SK-N-SH treated with all-trans-retinoic acid at 6 μM for 48 hours (cell line): ENCODE measurements around the gene ERCC1.

ENCODE experiments used
- ATAC-seq: fragments of 200-7000 bp; cut with Tn5 transposase; 3 replicates; pipeline ENCODE4 v1.9.1; 2020; ENCODE audit warnings: mild to moderate bottlenecking, moderate library complexity
- ARNTL ChIP-seq: fragments of 450-650 bp; formaldehyde crosslinking; IDR thresholded peaks from 2 replicates; pipeline ENCODE4 v1.5.0; 2020; ENCODE audit warnings: low read depth, mild to moderate bottlenecking, moderate library complexity, borderline replicate concordance
- CSDC2 ChIP-seq: fragments of 250-450 bp; sonication (Bioruptor Pico); IDR thresholded peaks from 2 replicates; pipeline ENCODE4 v1.5.0; 2020; ENCODE audit warnings: mild to moderate bottlenecking, moderate library complexity
- GLIS3 ChIP-seq: fragments of 250-450 bp; sonication (Bioruptor Pico); IDR thresholded peaks from 2 replicates; pipeline ENCODE4 v1.5.0; 2020; ENCODE audit warnings: mild to moderate bottlenecking, moderate library complexity
- ISL1 ChIP-seq: fragments of 250-450 bp; sonication (Bioruptor Pico); IDR thresholded peaks from 2 replicates; pipeline ENCODE4 v2.1.2; 2022; ENCODE audit warnings: mild to moderate bottlenecking, moderate library complexity
- PPARA ChIP-seq: fragments of 250-450 bp; sonication (Bioruptor Pico); IDR thresholded peaks from 2 replicates; pipeline ENCODE4 v1.5.0; 2020; ENCODE audit warnings: mild to moderate bottlenecking, borderline replicate concordance
- RARB ChIP-seq: fragments of 250-450 bp; sonication (Bioruptor Pico); IDR thresholded peaks from 2 replicates; pipeline ENCODE4 v1.8.0; 2021; ENCODE audit warnings: mild to moderate bottlenecking, moderate library complexity
- SNAI2 ChIP-seq: fragments of 250-450 bp; sonication (Bioruptor Pico); IDR thresholded peaks from 2 replicates; pipeline ENCODE4 v1.5.0; 2020; ENCODE audit warnings: mild to moderate bottlenecking, moderate library complexity
- TCF4 ChIP-seq: fragments of 250-450 bp; sonication (Bioruptor Pico); IDR thresholded peaks from 2 replicates; pipeline ENCODE4 v1.8.0; 2021; ENCODE audit warnings: mild to moderate bottlenecking, moderate library complexity, borderline replicate concordance
- ZFP3 ChIP-seq: fragments of 250-450 bp; sonication (Bioruptor Pico); IDR thresholded peaks from 2 replicates; pipeline ENCODE4 v1.5.0; 2020; ENCODE audit warnings: mild to moderate bottlenecking, moderate library complexity
- ZFP30 ChIP-seq: fragments of 450-650 bp; formaldehyde crosslinking; IDR thresholded peaks from 2 replicates; pipeline ENCODE4 v1.5.0; 2022; ENCODE audit warnings: mild to moderate bottlenecking, moderate library complexity
- ZNF565 ChIP-seq: fragments of 450-650 bp; formaldehyde crosslinking; conservative IDR thresholded peaks from 2 replicates; pipeline ENCODE4 v1.5.0; 2020; ENCODE audit warnings: low read depth, mild to moderate bottlenecking, moderate library complexity
- ZNF70 ChIP-seq: fragments of 450-650 bp; formaldehyde crosslinking; IDR thresholded peaks from 2 replicates; pipeline ENCODE4 v1.5.0; 2020; ENCODE audit warnings: mild to moderate bottlenecking, moderate library complexity
- ZNF8 ChIP-seq: fragments of 450-650 bp; formaldehyde crosslinking; IDR thresholded peaks from 2 replicates; pipeline ENCODE4 v1.5.0; 2020; ENCODE audit warnings: mild to moderate bottlenecking, moderate library complexity
- TF ChIP-seq, protein P1 (sequence below): fragments of 250-450 bp; sonication (Bioruptor Pico); IDR thresholded peaks from 2 replicates; pipeline ENCODE4 v1.8.0; 2020; ENCODE audit warnings: mild to moderate bottlenecking, moderate library complexity, borderline replicate concordance
- TF ChIP-seq, protein P2 (sequence below): fragments of 250-450 bp; sonication (Bioruptor Pico); IDR thresholded peaks from 2 replicates; pipeline ENCODE4 v1.8.0; 2021; ENCODE audit warnings: low read depth, mild to moderate bottlenecking, moderate library complexity, borderline replicate concordance
- TF ChIP-seq, protein P3 (sequence below): fragments of 250-450 bp; sonication (Bioruptor Pico); IDR thresholded peaks from 2 replicates; pipeline ENCODE4 v1.5.1; 2021; ENCODE audit warnings: mild to moderate bottlenecking, moderate library complexity
- TF ChIP-seq, protein P4 (sequence below): fragments of 250-450 bp; sonication (Bioruptor Pico); IDR thresholded peaks from 2 replicates; pipeline ENCODE4 v1.5.1; 2020; ENCODE audit warnings: low read depth, mild to moderate bottlenecking, moderate library complexity

ERCC1 gene

DNA sequence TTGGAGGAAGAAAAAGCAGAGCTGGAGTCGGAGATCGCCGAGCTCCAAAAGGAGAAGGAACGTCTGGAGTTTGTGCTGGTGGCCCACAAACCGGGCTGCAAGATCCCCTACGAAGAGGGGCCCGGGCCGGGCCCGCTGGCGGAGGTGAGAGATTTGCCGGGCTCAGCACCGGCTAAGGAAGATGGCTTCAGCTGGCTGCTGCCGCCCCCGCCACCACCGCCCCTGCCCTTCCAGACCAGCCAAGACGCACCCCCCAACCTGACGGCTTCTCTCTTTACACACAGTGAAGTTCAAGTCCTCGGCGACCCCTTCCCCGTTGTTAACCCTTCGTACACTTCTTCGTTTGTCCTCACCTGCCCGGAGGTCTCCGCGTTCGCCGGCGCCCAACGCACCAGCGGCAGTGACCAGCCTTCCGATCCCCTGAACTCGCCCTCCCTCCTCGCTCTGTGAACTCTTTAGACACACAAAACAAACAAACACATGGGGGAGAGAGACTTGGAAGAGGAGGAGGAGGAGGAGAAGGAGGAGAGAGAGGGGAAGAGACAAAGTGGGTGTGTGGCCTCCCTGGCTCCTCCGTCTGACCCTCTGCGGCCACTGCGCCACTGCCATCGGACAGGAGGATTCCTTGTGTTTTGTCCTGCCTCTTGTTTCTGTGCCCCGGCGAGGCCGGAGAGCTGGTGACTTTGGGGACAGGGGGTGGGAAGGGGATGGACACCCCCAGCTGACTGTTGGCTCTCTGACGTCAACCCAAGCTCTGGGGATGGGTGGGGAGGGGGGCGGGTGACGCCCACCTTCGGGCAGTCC is 49.0 kb upstream of the ERCC1 start:
- ATAC-seq = no peak
- TF ChIP-seq ARNTL = no peak
- TF ChIP-seq ZNF8 (CRISPR knock-in tag) = no peak
- TF ChIP-seq GLIS3 = no peak

DNA sequence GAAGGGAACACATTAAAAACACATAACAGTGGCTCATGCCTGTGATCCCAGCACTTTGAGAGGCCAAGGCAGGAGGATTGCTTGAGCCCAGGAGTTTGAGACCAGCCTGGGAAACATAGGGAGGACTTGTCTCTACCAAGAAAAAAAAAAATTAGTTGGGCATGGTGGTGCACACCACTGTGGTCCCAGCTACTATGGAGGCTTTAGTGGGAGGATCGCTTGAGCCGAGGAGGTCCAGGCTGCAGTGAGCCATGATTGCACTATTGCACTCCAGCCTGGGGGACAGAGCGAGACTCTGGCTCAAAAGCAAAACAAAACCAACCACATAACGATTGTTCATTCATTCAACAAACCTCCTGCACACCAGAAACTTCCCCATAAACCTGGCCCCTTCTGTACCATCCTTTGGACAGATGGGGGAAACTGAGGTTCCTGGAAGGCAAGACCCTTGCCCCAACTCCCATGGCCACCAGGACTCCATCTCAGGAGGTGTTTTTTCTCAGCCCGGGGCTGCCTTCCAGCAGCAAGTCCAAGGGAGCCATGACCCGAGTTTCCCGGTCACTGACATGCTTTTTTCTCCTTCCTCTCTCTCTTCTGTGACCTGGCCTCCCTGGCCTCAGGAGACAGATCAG is 48.3 kb upstream of the ERCC1 start:
- TF ChIP-seq GLIS3 = 0 out of 2 replicates have a peak, but pooled peaks have one; percentile 37
- TF ChIP-seq ZNF8 (CRISPR knock-in tag) = no peak
- ATAC-seq = no peak

DNA sequence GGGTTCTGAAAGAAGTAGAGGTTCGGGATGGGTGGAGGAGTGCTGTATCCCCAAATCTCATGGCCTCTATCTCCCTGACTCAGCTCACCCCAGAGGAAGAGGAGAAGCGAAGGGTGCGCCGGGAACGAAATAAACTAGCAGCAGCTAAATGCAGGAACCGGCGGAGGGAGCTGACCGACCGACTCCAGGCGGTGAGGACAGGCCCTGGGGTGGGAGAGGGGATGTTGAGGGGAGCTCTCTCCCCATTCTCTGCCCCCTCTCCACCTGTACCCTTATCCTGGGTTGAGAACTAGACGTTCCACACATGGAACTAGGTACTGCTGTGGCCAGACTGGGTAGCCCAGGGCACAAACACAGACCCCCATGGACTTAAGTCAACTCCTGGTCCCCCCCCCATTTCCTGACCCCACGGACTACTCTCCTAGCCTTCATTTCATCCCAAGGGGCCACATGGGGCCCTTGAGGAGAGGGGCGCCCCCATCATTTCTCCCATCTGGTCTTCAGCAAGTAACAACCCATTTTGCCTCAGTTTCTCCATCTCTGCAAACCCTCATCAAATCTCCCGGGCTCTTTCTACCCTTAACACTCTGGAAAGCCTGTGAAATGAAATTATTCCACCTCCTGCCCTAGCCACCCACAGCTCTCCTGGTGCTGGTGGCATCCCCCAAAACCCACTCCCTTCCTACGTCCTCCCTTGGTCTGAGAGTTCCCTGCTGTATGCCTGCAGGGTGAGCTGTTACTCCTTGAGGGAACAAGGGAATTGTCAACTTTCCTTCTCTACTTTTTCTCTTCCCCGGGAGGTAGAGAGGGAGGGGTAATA is 47.6 kb upstream of the ERCC1 start:
- ATAC-seq = no peak
- TF ChIP-seq, protein P1, sequence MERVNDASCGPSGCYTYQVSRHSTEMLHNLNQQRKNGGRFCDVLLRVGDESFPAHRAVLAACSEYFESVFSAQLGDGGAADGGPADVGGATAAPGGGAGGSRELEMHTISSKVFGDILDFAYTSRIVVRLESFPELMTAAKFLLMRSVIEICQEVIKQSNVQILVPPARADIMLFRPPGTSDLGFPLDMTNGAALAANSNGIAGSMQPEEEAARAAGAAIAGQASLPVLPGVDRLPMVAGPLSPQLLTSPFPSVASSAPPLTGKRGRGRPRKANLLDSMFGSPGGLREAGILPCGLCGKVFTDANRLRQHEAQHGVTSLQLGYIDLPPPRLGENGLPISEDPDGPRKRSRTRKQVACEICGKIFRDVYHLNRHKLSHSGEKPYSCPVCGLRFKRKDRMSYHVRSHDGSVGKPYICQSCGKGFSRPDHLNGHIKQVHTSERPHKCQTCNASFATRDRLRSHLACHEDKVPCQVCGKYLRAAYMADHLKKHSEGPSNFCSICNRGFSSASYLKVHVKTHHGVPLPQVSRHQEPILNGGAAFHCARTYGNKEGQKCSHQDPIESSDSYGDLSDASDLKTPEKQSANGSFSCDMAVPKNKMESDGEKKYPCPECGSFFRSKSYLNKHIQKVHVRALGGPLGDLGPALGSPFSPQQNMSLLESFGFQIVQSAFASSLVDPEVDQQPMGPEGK (CRISPR knock-in tag) = 0 out of 2 replicates have a peak, but pooled peaks have one; percentile 19
- no peak for TF ChIP-seq ISL1 (CRISPR knock-in tag)

DNA sequence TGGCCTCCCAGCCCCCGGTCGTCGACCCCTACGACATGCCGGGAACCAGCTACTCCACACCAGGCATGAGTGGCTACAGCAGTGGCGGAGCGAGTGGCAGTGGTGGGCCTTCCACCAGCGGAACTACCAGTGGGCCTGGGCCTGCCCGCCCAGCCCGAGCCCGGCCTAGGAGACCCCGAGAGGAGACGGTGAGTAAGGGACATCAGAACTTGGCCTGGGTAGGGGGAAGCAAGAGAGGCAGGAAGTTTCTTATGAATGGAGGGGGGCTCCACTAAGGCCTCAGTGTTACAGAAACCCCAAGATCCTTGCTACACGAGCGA is 47.0 kb upstream of the ERCC1 start:
- TF ChIP-seq ZFP30 (no peak), ZNF70 (CRISPR knock-in tag) (no peak), CSDC2 (CRISPR knock-in tag) (no peak)
- TF ChIP-seq, protein P2, sequence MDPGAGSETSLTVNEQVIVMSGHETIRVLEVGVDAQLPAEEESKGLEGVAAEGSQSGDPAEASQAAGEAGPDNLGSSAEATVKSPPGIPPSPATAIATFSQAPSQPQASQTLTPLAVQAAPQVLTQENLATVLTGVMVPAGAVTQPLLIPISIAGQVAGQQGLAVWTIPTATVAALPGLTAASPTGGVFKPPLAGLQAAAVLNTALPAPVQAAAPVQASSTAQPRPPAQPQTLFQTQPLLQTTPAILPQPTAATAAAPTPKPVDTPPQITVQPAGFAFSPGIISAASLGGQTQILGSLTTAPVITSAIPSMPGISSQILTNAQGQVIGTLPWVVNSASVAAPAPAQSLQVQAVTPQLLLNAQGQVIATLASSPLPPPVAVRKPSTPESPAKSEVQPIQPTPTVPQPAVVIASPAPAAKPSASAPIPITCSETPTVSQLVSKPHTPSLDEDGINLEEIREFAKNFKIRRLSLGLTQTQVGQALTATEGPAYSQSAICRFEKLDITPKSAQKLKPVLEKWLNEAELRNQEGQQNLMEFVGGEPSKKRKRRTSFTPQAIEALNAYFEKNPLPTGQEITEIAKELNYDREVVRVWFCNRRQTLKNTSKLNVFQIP = no peak
- ATAC-seq = no peak

DNA sequence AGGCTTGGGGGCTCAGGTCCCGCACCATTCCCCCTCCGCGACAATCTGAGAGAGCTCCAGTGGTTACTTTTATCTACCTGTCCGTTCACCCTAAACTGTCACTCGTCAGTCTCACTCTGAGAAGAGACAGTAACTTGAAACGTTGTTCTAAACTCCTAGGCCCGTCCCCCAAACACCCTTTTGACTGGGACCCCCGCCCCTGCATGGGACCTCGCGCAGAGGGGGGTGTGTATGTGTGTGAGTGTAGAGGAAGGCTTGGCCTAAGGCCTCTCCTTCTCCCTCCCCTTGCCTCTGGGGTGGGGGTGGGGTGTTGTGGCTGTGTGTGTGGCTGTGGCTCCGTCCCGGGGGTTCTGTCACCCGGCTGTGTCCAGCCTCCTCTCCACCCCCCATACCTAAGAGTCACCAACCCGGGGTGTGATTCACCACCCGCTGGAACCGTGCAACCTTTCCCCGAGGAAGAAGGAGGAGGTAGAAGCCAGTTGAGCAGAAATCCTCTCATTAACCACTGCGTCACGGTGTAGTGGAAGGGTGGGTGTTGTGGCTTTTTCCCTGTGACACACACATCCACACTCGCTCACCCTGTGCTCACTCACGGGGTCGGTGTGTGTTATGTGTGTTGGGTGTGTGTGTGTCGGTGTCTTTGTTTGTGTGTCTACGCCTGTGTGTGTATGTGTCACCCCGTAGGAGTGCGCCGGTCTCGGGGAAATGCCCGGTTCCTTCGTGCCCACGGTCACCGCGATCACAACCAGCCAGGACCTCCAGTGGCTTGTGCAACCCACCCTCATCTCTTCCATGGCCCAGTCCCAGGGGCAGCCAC is 46.4 kb upstream of the ERCC1 start:
- TF ChIP-seq PPARA (CRISPR knock-in tag) (no peak), ARNTL (no peak), ISL1 (CRISPR knock-in tag) (no peak), GLIS3 (no peak), ZFP30 (no peak), RARB (CRISPR knock-in tag) (no peak), ZFP3 (CRISPR knock-in tag) (no peak), SNAI2 (no peak), TCF4 (CRISPR knock-in tag) (no peak), ZNF565 (CRISPR knock-in tag) (no peak)
- TF ChIP-seq, protein P3, sequence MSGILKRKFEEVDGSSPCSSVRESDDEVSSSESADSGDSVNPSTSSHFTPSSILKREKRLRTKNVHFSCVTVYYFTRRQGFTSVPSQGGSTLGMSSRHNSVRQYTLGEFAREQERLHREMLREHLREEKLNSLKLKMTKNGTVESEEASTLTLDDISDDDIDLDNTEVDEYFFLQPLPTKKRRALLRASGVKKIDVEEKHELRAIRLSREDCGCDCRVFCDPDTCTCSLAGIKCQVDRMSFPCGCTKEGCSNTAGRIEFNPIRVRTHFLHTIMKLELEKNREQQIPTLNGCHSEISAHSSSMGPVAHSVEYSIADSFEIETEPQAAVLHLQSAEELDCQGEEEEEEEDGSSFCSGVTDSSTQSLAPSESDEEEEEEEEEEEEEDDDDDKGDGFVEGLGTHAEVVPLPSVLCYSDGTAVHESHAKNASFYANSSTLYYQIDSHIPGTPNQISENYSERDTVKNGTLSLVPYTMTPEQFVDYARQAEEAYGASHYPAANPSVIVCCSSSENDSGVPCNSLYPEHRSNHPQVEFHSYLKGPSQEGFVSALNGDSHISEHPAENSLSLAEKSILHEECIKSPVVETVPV (CRISPR knock-in tag) = no peak
- TF ChIP-seq, protein P4, sequence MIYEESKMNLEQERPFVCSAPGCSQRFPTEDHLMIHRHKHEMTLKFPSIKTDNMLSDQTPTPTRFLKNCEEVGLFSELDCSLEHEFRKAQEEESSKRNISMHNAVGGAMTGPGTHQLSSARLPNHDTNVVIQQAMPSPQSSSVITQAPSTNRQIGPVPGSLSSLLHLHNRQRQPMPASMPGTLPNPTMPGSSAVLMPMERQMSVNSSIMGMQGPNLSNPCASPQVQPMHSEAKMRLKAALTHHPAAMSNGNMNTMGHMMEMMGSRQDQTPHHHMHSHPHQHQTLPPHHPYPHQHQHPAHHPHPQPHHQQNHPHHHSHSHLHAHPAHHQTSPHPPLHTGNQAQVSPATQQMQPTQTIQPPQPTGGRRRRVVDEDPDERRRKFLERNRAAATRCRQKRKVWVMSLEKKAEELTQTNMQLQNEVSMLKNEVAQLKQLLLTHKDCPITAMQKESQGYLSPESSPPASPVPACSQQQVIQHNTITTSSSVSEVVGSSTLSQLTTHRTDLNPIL (CRISPR knock-in tag) = no peak
- TF ChIP-seq, all 23 proteins: peak for 0
- ATAC-seq = peak; percentile 3
